Gastrocnemius medialis (tissue), 4 donors: ENCODE measurements around the gene NUP205.
"Not testable (repeated sequence)": the region's sequence is repeated elsewhere in the genome, so short reads cannot be mapped to it uniquely, and the experiment has no call there.

Experiments used
- POLR2A ChIP-seq, 2 donors: fragments of 450-650 bp; IDR thresholded peaks; one replicate each; pipeline ENCODE4 v1.6.1; 2017; ENCODE audit warnings: antibody characterized with exemption in 2 of 2, mild to moderate bottlenecking in 2 of 2, moderate library complexity in 2 of 2
- TF ChIP-seq, protein P1 (sequence below), 5 experiments: fragments of 450-650 bp in 3 of 5; fragments of 200-600 bp in 2 of 5; sonication (generic) in 2 of 5; IDR thresholded peaks in 4 of 5; conservative IDR thresholded peaks in 1 of 5; 1 replicate in 4 of 5; 2 replicates in 1 of 5; pipeline ENCODE4 v1.5.1; 2016 to 2019; ENCODE audit warnings: antibody characterized with exemption in 5 of 5, mild to moderate bottlenecking in 3 of 5, moderate library complexity in 3 of 5

DNA sequence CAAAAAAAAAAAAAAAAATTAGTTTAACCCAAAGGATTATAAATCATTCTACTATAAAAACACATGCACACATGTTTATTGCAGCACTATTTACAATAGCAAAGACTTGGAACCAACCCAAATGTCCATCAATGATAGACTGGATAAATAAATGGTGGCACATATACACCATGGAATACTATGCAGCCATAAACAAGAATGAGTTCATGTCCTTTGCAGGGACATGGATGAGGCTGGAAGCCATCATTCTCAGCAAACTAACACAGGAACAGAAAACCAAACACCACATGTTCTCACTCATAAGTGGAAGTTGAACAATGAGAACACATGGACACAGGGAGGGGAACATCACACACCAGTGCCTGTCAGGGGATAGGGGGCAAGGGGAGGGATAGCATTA is 82.0 kb downstream of the NUP205 start:
- TF ChIP-seq, protein P1, sequence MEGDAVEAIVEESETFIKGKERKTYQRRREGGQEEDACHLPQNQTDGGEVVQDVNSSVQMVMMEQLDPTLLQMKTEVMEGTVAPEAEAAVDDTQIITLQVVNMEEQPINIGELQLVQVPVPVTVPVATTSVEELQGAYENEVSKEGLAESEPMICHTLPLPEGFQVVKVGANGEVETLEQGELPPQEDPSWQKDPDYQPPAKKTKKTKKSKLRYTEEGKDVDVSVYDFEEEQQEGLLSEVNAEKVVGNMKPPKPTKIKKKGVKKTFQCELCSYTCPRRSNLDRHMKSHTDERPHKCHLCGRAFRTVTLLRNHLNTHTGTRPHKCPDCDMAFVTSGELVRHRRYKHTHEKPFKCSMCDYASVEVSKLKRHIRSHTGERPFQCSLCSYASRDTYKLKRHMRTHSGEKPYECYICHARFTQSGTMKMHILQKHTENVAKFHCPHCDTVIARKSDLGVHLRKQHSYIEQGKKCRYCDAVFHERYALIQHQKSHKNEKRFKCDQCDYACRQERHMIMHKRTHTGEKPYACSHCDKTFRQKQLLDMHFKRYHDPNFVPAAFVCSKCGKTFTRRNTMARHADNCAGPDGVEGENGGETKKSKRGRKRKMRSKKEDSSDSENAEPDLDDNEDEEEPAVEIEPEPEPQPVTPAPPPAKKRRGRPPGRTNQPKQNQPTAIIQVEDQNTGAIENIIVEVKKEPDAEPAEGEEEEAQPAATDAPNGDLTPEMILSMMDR (IDR thresholded peaks at IDR 0.05 in 4 of 5, conservative IDR thresholded peaks at IDR 0.05 in 1 of 5), result not testable (repeated sequence)
- not testable (repeated sequence) for TF ChIP-seq POLR2A (IDR thresholded peaks at IDR 0.05)
